HCT116 (cell line): ENCODE measurements around the gene ADPRHL1. TPM values are rescaled to one million over a fixed set of nuclear protein-coding genes. Genes with fewer than 3 reads are reported as not detected.
A peak's percentile ranks its signal among the peaks of the same experiment; 100 is the strongest.

Experiments used
- ATAC-seq: fragments of 200-7000 bp; cut with Tn5 transposase; 2 replicates; pipeline ENCODE4 v1.9.1; 2020; ENCODE audit warnings: mild to moderate bottlenecking, moderate library complexity
- BruUV-seq: library from RNA; stranded (reverse); fragments of 400-500 nt; replicated peaks from 2 replicates; lab custom pipeline; 2021; lab: Mats Ljungman, UMichigan
- CTCF ChIA-PET: fragments of 300-600 bp; sonication (Branson Sonifier 250); formaldehyde crosslinking; loops from one replicate; lab custom pipeline; 2021; ENCODE audit warnings: antibody characterized with exemption; lab: Charles Lee
- POLR2A ChIA-PET: fragments of 300-600, 350-600 bp; sonication (Branson Sonifier 250); formaldehyde crosslinking; loops from one replicate; lab custom pipeline; 2021; ENCODE audit warnings: antibody characterized with exemption; lab: Charles Lee
- RAD21 ChIA-PET, 2 experiments: fragments of 300-600 bp; sonication (Branson Sonifier 250); formaldehyde crosslinking; loops; one replicate each; lab custom pipeline; 2023; ENCODE audit warnings: low total read pairs in 2 of 2; ENCODE audit not compliant: uncharacterized antibody in 2 of 2, unreplicated experiment in 2 of 2, low non-redundant PET in 1 of 2; lab: Charles Lee
- DNase-seq: peaks from one replicate; pipeline ENCODE4 v3.0.0-alpha.2; 2010; ENCODE audit warnings: low read depth, low spot score
- H2AFZ ChIP-seq: fragments of 200-600 bp; shearing (Covaris generic), sonication (generic); 2 replicates; pipeline ENCODE4 v1.6.1; 2017; ENCODE audit warnings: low read depth, mixed run types, mixed read lengths, antibody characterized with exemption, low read length; ENCODE audit not compliant: poor library complexity, severe bottlenecking
- H3K27ac ChIP-seq: 2 replicates; pipeline ENCODE4 v1.5.1; 2012; ENCODE audit warnings: low read depth, low read length
- H3K27me3 ChIP-seq: fragments of 200-600 bp; sonication (generic); 2 replicates; pipeline ENCODE4 v1.6.1; 2016; ENCODE audit warnings: mixed run types, low read length, mixed read lengths; ENCODE audit not compliant: insufficient read depth
- H3K36me3 ChIP-seq, 2 experiments: fragments of 200-500 bp in 1 of 2; fragments of 200-600 bp in 1 of 2; sonication (Bioruptor generic) in 1 of 2; sonication (generic) in 1 of 2; 2 replicates each; pipeline versions ENCODE4 v1.5.1 to v1.6.1; 2014 to 2016; ENCODE audit warnings: low read length in 2 of 2, inconsistent platforms in 1 of 2, mixed read lengths in 1 of 2, mixed run types in 1 of 2; ENCODE audit not compliant: insufficient read depth in 2 of 2, control insufficient read depth in 1 of 2
- H3K4me1 ChIP-seq, 2 experiments: fragments of 200-600 bp in 1 of 2; sonication (generic) in 1 of 2; 2 replicates each; pipeline versions ENCODE4 v1.5.1 to v1.6.1; 2012 to 2017; ENCODE audit warnings: low read length in 2 of 2, inconsistent platforms in 1 of 2, mild to moderate bottlenecking in 1 of 2, mixed read lengths in 1 of 2, mixed run types in 1 of 2, moderate library complexity in 1 of 2; ENCODE audit not compliant: insufficient read depth in 2 of 2, control insufficient read depth in 1 of 2
- H3K4me2 ChIP-seq: fragments of 200-600 bp; sonication (generic); 2 replicates; pipeline ENCODE4 v1.6.1; 2017; ENCODE audit warnings: mixed run types, low read length, mixed read lengths
- H3K4me3 ChIP-seq, 2 experiments: fragments of 200-600 bp in 1 of 2; sonication (generic) in 1 of 2; replicated peaks in 1 of 2; 2 replicates each; pipeline ENCODE4 v1.5.1; 2011 to 2016; ENCODE audit warnings: low read length in 2 of 2, control low read depth in 1 of 2, low read depth in 1 of 2, mild to moderate bottlenecking in 1 of 2, mixed read lengths in 1 of 2, mixed run types in 1 of 2
- H3K79me2 ChIP-seq: fragments of 200-600 bp; sonication (generic); 2 replicates; pipeline ENCODE4 v1.6.1; 2017; ENCODE audit warnings: mild to moderate bottlenecking, mixed run types, low read length, moderate library complexity, mixed read lengths; ENCODE audit not compliant: insufficient read depth
- H3K9ac ChIP-seq: fragments of 200-600 bp; sonication (generic); 2 replicates; pipeline ENCODE4 v1.6.1; 2016; ENCODE audit warnings: low read length, mixed read lengths
- H3K9me2 ChIP-seq: fragments of 200-600 bp; sonication (generic), shearing (Covaris generic); 2 replicates; pipeline ENCODE4 v1.6.1; 2017; ENCODE audit warnings: mixed run types, mild to moderate bottlenecking, moderate library complexity; ENCODE audit not compliant: insufficient read depth
- H3K9me3 ChIP-seq, 2 experiments: fragments of 200-500 bp in 1 of 2; fragments of 200-600 bp in 1 of 2; sonication (Bioruptor generic) in 1 of 2; sonication (generic) in 1 of 2; 2 replicates each; pipeline ENCODE4 v1.6.1; 2014 to 2017; ENCODE audit warnings: low read length in 2 of 2, mixed read lengths in 2 of 2, inconsistent platforms in 1 of 2, low read depth in 1 of 2, mild to moderate bottlenecking in 1 of 2, mixed run types in 1 of 2, moderate library complexity in 1 of 2; ENCODE audit not compliant: control insufficient read depth in 1 of 2, insufficient read depth in 1 of 2
- H4K20me1 ChIP-seq: fragments of 200-600 bp; sonication (generic), shearing (Covaris generic); 2 replicates; pipeline ENCODE4 v1.6.1; 2017; ENCODE audit warnings: mixed run types, mild to moderate bottlenecking, moderate library complexity; ENCODE audit not compliant: insufficient read depth
- CBX3 ChIP-seq: IDR thresholded peaks from 2 replicates; pipeline ENCODE4 v1.6.1; 2012; ENCODE audit warnings: low read depth
- CTCF ChIP-seq, 3 experiments: fragments of 200-600 bp in 1 of 3; sonication (generic) in 1 of 3; IDR thresholded peaks in 2 of 3; conservative IDR thresholded peaks in 1 of 3; 2 replicates each; pipeline ENCODE4 v1.5.1; 2012 to 2017; ENCODE audit warnings: low read depth in 2 of 3, low read length in 2 of 3, antibody characterized with exemption in 1 of 3, borderline replicate concordance in 1 of 3, control low read depth in 1 of 3, mild to moderate bottlenecking in 1 of 3, mixed read lengths in 1 of 3, mixed run types in 1 of 3, moderate library complexity in 1 of 3; ENCODE audit not compliant: insufficient read depth in 1 of 3
- MAX ChIP-seq: IDR thresholded peaks from 2 replicates; pipeline ENCODE4 v1.6.1; 2012
- RAD21 ChIP-seq: IDR thresholded peaks from 2 replicates; pipeline ENCODE4 v1.6.1; 2012; ENCODE audit warnings: low read depth, mild to moderate bottlenecking
- TCF7L2 ChIP-seq: IDR thresholded peaks from 2 replicates; pipeline ENCODE4 v1.7.0; 2011; ENCODE audit warnings: borderline replicate concordance, inconsistent platforms; ENCODE audit not compliant: insufficient read depth, insufficient read length; ENCODE audit errors: extremely low read depth
- YY1 ChIP-seq: IDR thresholded peaks from 2 replicates; pipeline ENCODE4 v1.6.1; 2011; ENCODE audit warnings: low read length, low read depth, moderate library complexity, mild to moderate bottlenecking; ENCODE audit not compliant: insufficient replicate concordance; ENCODE audit errors: extremely low read depth
- ZNF274 ChIP-seq: fragments of 200-500 bp; sonication (Bioruptor generic); IDR thresholded peaks from 2 replicates; pipeline ENCODE4 v1.6.1; 2014; ENCODE audit warnings: mild to moderate bottlenecking, low read depth, low read length, inconsistent platforms
- intact Hi-C: fragments of 100-400 bp; cut with micrococcal nuclease; formaldehyde crosslinking; loops from 2 replicates; pipeline ENCODE4 v1.10.0; 2022
- total RNA-seq: library from RNA; stranded (reverse); gene quantifications from one replicate; pipeline ENCODE4 v1.2.1, GENCODE V29; 2021; ENCODE audit not compliant: unreplicated experiment
- TF ChIP-seq, protein P1 (sequence below): IDR thresholded peaks from 2 replicates; pipeline ENCODE4 v1.6.1; 2012; ENCODE audit warnings: low read depth

The ADPRHL1 gene
- total RNA-seq, 1 experiment from 2014 or later = 12.6 TPM

GRCh38 chr13:113357529-113357928 lies 95.8 kb downstream of the ADPRHL1 start:
- Histone ChIP-seq H3K4me1 (peaks cover 2 to 7% of the 10 kb centered on the region in 2 experiments), H2AFZ (no peak overlapping the region), H3K36me3 (0 out of 4 replicates have a peak, but pooled peaks cover 0 to 3% of the 10 kb centered on the region in 2 experiments), H3K27me3 (no peaks in the 10 kb centered on the region), H3K9me2 (no peaks in the 10 kb centered on the region), H3K79me2 (peaks cover 4% of the 10 kb centered on the region), H3K4me3 (no peak overlapping the region), H3K4me2 (peak overlapping the region; percentile 15; the same call in 1 of the 2 replicates), H3K9ac (no peak overlapping the region), H3K27ac (no peak overlapping the region), H4K20me1 (no peaks in the 10 kb centered on the region), H3K9me3 (no peaks in the 10 kb centered on the region)
- no peak for TF ChIP-seq RAD21
- no peak for TF ChIP-seq TCF7L2
- TF ChIP-seq MAX = no peak
- DNase-seq (no peak), ATAC-seq (peak; percentile 65; the same call in 1 of the 2 replicates)
- ChIA-PET RAD21 (no interaction called here), CTCF (no interaction called here), POLR2A (interaction anchor here (0.7 kb wide), 1 partner anchor 18 kb away, joined by 5 read pairs; no protein-coding TSS in a partner anchor)
- intact Hi-C loops = no loop called here
- no TSS peak for BruUV-seq

DNA sequence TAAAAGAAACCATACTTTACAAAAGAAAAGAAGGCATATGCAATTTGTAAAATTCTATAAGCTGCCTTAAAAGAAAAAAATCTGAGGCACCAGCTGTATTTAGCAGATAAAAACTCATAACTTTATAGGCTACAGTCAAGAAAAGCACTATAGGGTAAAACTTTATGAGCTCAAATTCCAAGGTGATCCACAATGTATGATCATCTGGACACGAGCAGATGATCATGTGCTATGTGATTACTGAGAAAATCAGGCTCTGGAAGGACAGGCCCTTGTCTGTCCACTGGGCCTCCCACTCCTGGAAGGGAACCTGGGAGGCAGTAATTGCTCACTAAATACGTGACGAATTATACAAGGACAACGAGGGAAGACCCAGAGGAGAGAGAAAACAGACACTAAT lies 96.7 kb downstream of the ADPRHL1 start:
- no peaks in the 10 kb centered on the region for H3K79me2 ChIP-seq
- ChIA-PET POLR2A (no interaction called here), RAD21 (no interaction called here), CTCF (no interaction called here)
- intact Hi-C loops = no loop called here
- H3K27me3 ChIP-seq = no peaks in the 10 kb centered on the region
- no peak overlapping the region for H2AFZ ChIP-seq
- 0 out of 4 replicates have a peak, but pooled peaks cover 0 to 4% of the 10 kb centered on the region in 2 experiments for H3K4me1 ChIP-seq
- DNase-seq = no peak
- 0 out of 4 replicates have a peak, but pooled peaks cover 0 to 3% of the 10 kb centered on the region in 2 experiments for H3K36me3 ChIP-seq
- no peak for ATAC-seq
- no peak overlapping the region for H3K27ac ChIP-seq
- H3K9me3 ChIP-seq = no peaks in the 10 kb centered on the region
- no peak overlapping the region for H3K4me3 ChIP-seq
- no peak overlapping the region for H3K4me2 ChIP-seq
- no peaks in the 10 kb centered on the region for H4K20me1 ChIP-seq
- no peak overlapping the region for H3K9ac ChIP-seq
- H3K9me2 ChIP-seq = no peaks in the 10 kb centered on the region
- TF ChIP-seq TCF7L2 (no peak), ZNF274 (no peak), CTCF (IDR thresholded peaks at IDR 0.05 in 2 of 3, conservative IDR thresholded peaks at IDR 0.05 in 1 of 3; ENCODE audit: borderline replicate concordance in 1 of 3, insufficient read depth in 1 of 3, low read depth in 2 of 3, low read length in 2 of 3) (no peak), CBX3 (no peak), MAX (no peak), YY1 (no peak)
- TF ChIP-seq, protein P1, sequence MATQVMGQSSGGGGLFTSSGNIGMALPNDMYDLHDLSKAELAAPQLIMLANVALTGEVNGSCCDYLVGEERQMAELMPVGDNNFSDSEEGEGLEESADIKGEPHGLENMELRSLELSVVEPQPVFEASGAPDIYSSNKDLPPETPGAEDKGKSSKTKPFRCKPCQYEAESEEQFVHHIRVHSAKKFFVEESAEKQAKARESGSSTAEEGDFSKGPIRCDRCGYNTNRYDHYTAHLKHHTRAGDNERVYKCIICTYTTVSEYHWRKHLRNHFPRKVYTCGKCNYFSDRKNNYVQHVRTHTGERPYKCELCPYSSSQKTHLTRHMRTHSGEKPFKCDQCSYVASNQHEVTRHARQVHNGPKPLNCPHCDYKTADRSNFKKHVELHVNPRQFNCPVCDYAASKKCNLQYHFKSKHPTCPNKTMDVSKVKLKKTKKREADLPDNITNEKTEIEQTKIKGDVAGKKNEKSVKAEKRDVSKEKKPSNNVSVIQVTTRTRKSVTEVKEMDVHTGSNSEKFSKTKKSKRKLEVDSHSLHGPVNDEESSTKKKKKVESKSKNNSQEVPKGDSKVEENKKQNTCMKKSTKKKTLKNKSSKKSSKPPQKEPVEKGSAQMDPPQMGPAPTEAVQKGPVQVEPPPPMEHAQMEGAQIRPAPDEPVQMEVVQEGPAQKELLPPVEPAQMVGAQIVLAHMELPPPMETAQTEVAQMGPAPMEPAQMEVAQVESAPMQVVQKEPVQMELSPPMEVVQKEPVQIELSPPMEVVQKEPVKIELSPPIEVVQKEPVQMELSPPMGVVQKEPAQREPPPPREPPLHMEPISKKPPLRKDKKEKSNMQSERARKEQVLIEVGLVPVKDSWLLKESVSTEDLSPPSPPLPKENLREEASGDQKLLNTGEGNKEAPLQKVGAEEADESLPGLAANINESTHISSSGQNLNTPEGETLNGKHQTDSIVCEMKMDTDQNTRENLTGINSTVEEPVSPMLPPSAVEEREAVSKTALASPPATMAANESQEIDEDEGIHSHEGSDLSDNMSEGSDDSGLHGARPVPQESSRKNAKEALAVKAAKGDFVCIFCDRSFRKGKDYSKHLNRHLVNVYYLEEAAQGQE = no peak
- BruUV-seq = no TSS peak
